Measurements from ENCODE around the gene LSG1.
"Not testable (repeated sequence)": the region's sequence is repeated elsewhere in the genome, so short reads cannot be mapped to it uniquely, and the experiment has no call there.

LSG1 gene

DNA sequence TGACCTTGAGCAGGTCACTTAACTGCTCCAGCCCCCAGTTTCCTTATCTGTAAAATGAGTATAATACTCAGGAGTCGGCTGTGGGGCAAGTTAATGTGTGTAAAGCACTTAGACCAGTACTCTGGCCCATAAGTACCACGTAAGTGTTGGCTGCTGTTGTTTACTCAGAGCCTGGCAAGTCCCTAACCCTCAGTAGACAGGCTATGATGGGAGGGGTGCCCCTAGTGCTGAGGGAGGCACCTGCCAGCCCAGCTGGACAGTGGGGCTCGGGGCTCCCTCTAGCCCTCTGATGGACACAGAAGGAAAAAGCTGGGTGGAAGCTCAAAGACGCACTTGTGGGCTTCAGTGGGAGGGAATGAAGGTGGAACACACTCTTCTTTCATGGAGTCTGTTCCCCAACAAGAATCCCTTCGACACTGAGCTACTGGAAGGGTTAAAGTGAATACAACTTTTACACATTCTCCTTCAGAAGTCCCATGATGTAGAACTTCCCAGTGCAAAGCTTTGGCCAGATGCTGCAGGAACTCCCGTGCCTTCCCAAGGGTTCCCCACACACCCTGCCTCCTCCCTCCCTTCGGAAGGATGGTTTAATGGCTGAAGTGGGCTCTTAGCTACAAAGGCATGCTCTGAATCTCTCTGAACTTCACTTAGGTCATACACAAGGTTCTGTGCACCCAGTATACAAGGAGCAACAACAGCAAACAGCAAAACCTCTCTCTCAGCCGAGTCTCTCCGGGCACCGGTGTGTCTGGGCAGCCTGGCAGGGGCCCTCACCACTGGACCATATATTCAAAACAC is 64.2 kb downstream of the LSG1 start:
- Histone ChIP-seq H3K36me3 (ENCODE audit: insufficient read depth, low read length) (peaks cover 13% of the 10 kb centered on the region; the same call in 1 of the 2 replicates), H3K79me2 (ENCODE audit: insufficient read depth, low read length) (no peaks in the 10 kb centered on the region), H4K20me1 (ENCODE audit: insufficient read depth, low read length) (no peaks in the 10 kb centered on the region), H3K4me3 (ENCODE audit: low read depth, low read length, poor library complexity, severe bottlenecking) (no peak overlapping the region), H3K9ac (ENCODE audit: low read length) (no peak overlapping the region), H2AFZ (ENCODE audit: low read length) (no peak overlapping the region), H3K9me3 (ENCODE audit: low read length) (no peaks in the 10 kb centered on the region; the same call in 1 of the 2 replicates), H3K9me2 (ENCODE audit: low read depth, low read length) (no peaks in the 10 kb centered on the region), H3F3A (ENCODE audit: insufficient read depth, low read length) (no peaks in the 10 kb centered on the region), H3K4me2 (ENCODE audit: low read length) (no peak overlapping the region), H3K4me1 (ENCODE audit: insufficient read depth, low read length, severe bottlenecking) (no peaks in the 10 kb centered on the region), H3K27me3 (ENCODE audit: insufficient read depth, low read length) (no peaks in the 10 kb centered on the region), H3K27ac (ENCODE audit: low read depth, low read length, poor library complexity, severe bottlenecking) (no peak overlapping the region)
- TF ChIP-seq EZH2 (IDR thresholded peaks at IDR 0.05; ENCODE audit: borderline replicate concordance, low read length) = no peak
- TF ChIP-seq, protein P1, sequence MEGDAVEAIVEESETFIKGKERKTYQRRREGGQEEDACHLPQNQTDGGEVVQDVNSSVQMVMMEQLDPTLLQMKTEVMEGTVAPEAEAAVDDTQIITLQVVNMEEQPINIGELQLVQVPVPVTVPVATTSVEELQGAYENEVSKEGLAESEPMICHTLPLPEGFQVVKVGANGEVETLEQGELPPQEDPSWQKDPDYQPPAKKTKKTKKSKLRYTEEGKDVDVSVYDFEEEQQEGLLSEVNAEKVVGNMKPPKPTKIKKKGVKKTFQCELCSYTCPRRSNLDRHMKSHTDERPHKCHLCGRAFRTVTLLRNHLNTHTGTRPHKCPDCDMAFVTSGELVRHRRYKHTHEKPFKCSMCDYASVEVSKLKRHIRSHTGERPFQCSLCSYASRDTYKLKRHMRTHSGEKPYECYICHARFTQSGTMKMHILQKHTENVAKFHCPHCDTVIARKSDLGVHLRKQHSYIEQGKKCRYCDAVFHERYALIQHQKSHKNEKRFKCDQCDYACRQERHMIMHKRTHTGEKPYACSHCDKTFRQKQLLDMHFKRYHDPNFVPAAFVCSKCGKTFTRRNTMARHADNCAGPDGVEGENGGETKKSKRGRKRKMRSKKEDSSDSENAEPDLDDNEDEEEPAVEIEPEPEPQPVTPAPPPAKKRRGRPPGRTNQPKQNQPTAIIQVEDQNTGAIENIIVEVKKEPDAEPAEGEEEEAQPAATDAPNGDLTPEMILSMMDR (IDR thresholded peaks at IDR 0.05; ENCODE audit: low read length) = no peak

GRCh38 chr3:194606941-194607340 is 65.0 kb downstream of the LSG1 start:
- Histone ChIP-seq H2AFZ (ENCODE audit: low read length) (no peak overlapping the region), H3K36me3 (ENCODE audit: insufficient read depth, low read length) (peaks cover 13% of the 10 kb centered on the region; the same call in 1 of the 2 replicates), H3K4me2 (ENCODE audit: low read length) (no peak overlapping the region), H3K27me3 (ENCODE audit: insufficient read depth, low read length) (no peaks in the 10 kb centered on the region), H3K4me3 (ENCODE audit: low read depth, low read length, poor library complexity, severe bottlenecking) (no peak overlapping the region), H3K9ac (ENCODE audit: low read length) (no peak overlapping the region), H3F3A (ENCODE audit: insufficient read depth, low read length) (no peaks in the 10 kb centered on the region), H4K20me1 (ENCODE audit: insufficient read depth, low read length) (no peaks in the 10 kb centered on the region), H3K4me1 (ENCODE audit: insufficient read depth, low read length, severe bottlenecking) (no peaks in the 10 kb centered on the region), H3K79me2 (ENCODE audit: insufficient read depth, low read length) (no peaks in the 10 kb centered on the region), H3K9me3 (ENCODE audit: low read length) (no peaks in the 10 kb centered on the region; the same call in 1 of the 2 replicates), H3K27ac (ENCODE audit: low read depth, low read length, poor library complexity, severe bottlenecking) (no peak overlapping the region), H3K9me2 (ENCODE audit: low read depth, low read length) (no peaks in the 10 kb centered on the region)
- TF ChIP-seq EZH2 (IDR thresholded peaks at IDR 0.05; ENCODE audit: borderline replicate concordance, low read length) = no peak
- TF ChIP-seq, protein P1 (IDR thresholded peaks at IDR 0.05; ENCODE audit: low read length) = no peak

DNA sequence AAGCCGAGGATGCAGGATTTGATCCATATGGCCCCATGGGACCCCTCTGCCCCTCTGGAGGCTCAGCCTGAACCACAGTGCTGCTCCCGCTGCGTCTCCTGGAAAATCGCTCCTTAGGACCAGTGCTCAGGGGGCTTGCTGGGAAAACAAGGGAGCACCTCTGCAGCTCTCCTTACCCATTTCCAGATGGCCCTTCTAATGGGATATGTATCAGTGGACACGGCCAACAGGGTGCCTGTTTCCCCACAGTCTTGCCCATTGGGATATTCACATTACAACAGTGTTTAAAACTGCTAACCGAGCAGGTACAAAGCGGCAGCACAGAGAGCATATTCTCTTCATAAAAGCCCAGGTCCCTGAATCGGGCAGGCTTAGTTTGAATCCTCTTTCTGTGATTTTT is 65.8 kb downstream of the LSG1 start:
- H3K27me3 ChIP-seq (ENCODE audit: insufficient read depth, low read length) = no peaks in the 10 kb centered on the region
- no peaks in the 10 kb centered on the region for H4K20me1 ChIP-seq (ENCODE audit: insufficient read depth, low read length)
- no peak for TF ChIP-seq EZH2 (IDR thresholded peaks at IDR 0.05; ENCODE audit: borderline replicate concordance, low read length)
- TF ChIP-seq, protein P1 (IDR thresholded peaks at IDR 0.05; ENCODE audit: low read length) = no peak
- H3K9me3 ChIP-seq (ENCODE audit: low read length) = no peaks in the 10 kb centered on the region; the same call in 1 of the 2 replicates
- H2AFZ ChIP-seq (ENCODE audit: low read length) = no peak overlapping the region
- H3F3A ChIP-seq (ENCODE audit: insufficient read depth, low read length) = no peaks in the 10 kb centered on the region
- H3K4me2 ChIP-seq (ENCODE audit: low read length) = no peak overlapping the region
- no peak overlapping the region for H3K9ac ChIP-seq (ENCODE audit: low read length)
- H3K79me2 ChIP-seq (ENCODE audit: insufficient read depth, low read length) = no peaks in the 10 kb centered on the region
- H3K9me2 ChIP-seq (ENCODE audit: low read depth, low read length) = no peaks in the 10 kb centered on the region
- no peaks in the 10 kb centered on the region for H3K4me1 ChIP-seq (ENCODE audit: insufficient read depth, low read length, severe bottlenecking)
- H3K27ac ChIP-seq (ENCODE audit: low read depth, low read length, poor library complexity, severe bottlenecking) = no peak overlapping the region
- H3K36me3 ChIP-seq (ENCODE audit: insufficient read depth, low read length) = peaks cover 13% of the 10 kb centered on the region; the same call in 1 of the 2 replicates
- H3K4me3 ChIP-seq (ENCODE audit: low read depth, low read length, poor library complexity, severe bottlenecking) = no peak overlapping the region

- H3K9me2 ChIP-seq (ENCODE audit: low read depth, low read length); H3F3A ChIP-seq (ENCODE audit: insufficient read depth, low read length); H3K9ac ChIP-seq (ENCODE audit: low read length); H3K27me3 ChIP-seq (ENCODE audit: insufficient read depth, low read length); H3K27ac ChIP-seq (ENCODE audit: low read depth, low read length, poor library complexity, severe bottlenecking); H3K4me1 ChIP-seq (ENCODE audit: insufficient read depth, low read length, severe bottlenecking); H3K4me2 ChIP-seq (ENCODE audit: low read length); H3K9me3 ChIP-seq (ENCODE audit: low read length); H4K20me1 ChIP-seq (ENCODE audit: insufficient read depth, low read length); H3K4me3 ChIP-seq (ENCODE audit: low read depth, low read length, poor library complexity, severe bottlenecking); H2AFZ ChIP-seq (ENCODE audit: low read length); H3K79me2 ChIP-seq (ENCODE audit: insufficient read depth, low read length): not testable (repeated sequence)
- peaks cover 13% of the 10 kb centered on the region; the same call in 1 of the 2 replicates for H3K36me3 ChIP-seq (ENCODE audit: insufficient read depth, low read length)
Observed at GRCh38 chr3:194605314-194605713, 66.7 kb downstream of the LSG1 start.

Measured in OCI-LY1 (cell line).